HG03432 (cell line): ENCODE measurements around the gene OR2M3.
"Not testable (repeated sequence)": the region's sequence is repeated elsewhere in the genome, so short reads cannot be mapped to it uniquely, and the experiment has no call there.

ENCODE experiments used
- ATAC-seq: cut with Tn5 transposase; IDR thresholded peaks from one replicate; pipeline ENCODE4 v1.9.1; 2021; ENCODE audit warnings: mild to moderate bottlenecking, moderate library complexity; ENCODE audit not compliant: unreplicated experiment

The OR2M3 gene, protein sequence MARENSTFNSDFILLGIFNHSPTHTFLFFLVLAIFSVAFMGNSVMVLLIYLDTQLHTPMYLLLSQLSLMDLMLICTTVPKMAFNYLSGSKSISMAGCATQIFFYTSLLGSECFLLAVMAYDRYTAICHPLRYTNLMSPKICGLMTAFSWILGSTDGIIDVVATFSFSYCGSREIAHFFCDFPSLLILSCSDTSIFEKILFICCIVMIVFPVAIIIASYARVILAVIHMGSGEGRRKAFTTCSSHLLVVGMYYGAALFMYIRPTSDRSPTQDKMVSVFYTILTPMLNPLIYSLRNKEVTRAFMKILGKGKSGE

DNA sequence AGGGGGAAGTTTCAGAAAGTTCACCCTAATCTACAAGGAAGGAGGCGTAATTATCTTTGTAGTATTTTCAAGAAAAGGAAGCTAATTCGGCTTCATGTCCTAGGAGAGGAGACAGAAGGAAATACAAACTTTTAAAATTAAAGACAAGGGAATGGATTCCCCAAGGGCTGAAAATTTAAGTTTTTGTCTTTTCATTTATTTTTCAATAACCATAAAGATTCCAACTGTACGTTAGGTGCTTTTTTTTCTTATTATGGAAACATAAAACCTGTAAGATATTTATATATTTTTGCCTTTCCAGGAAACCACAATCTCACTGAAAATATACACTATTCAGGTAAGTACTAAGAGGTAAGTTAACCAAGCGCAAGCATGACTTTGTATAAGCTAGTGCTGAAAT, at the start of gene OR2M3:
Gene OR2M3, plus strand, starts transcription at position 301 of the 400 bp plus-strand sequence. CDS start 5,803 bp downstream, outside the sequence.
- no peak for ATAC-seq

DNA sequence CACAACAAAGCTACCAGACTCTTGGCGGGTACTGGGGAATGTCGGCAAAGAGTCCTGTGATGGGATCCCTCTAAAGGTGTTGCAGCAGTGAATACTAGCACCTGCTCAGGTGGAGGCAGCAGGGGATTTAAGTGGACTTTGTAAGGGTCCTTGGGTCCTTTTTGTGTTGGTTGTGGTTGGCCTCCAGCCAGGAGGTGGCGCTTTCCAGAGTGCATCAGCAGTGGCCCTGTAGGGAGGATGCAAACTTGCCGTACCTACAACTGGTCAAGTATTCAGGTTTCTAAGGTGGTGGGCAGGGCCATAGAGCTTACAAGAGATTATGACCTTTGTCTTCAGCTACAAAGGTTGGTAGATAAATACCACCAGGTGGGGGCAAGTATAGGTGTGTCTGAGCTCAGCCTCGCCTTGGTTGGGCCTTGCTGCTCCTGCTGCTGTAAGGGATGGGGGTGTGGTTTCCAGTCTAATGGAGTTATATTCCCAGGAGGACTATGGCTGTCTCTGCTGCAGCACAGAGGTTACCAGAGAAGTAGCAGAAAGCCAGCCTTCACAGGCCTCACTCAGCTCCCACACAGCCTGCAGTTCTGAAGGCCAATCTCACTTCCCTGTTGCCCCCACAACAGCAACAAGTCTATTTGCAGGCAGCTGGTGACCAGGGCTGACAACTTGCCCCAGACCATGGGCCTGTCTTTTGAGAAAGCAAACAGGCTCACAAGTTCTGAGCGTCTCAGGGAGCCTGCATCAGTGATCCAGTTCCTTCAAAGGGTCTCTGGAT, 44.8 kb upstream of the OR2M3 start:
- no peak for ATAC-seq

DNA sequence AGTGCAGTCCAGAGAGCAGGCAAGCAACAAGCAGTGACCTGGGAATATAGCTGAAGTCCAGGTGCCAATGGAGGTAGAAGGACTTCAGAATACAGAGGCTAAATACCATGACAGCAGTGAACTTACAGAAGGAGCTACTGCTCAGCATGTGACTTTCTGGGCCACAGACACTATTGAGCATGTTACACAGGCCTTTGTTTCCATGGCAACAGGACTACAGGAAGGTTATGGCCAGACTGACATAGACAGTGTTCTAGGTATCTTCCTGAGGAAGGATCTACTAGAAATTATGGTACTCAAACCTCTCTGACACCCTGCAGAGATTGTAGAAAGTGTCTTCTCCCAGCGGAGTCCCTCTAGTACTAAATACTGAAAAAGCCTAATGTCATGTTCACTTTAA, 41.1 kb upstream of the OR2M3 start:
- ATAC-seq: no peak

DNA sequence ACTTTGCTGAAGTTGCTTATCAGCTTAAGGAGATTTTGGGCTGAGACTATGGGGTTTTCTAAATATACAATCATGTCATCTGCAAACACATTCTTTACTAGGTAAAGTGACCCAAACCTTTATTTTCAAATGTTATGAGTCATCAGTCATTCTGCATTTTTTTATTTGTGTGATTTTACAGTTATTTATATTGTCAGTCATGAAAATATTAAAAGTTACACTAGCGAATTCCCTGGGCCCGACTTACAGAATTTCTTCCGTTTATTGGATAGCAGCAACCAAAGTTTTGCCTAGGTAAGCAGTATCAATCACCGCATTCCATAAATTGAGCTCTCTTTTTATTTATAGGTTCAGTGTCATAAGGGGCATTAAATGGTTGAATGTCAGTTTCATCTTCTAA, 38.3 kb upstream of the OR2M3 start:
- no peak for ATAC-seq

DNA sequence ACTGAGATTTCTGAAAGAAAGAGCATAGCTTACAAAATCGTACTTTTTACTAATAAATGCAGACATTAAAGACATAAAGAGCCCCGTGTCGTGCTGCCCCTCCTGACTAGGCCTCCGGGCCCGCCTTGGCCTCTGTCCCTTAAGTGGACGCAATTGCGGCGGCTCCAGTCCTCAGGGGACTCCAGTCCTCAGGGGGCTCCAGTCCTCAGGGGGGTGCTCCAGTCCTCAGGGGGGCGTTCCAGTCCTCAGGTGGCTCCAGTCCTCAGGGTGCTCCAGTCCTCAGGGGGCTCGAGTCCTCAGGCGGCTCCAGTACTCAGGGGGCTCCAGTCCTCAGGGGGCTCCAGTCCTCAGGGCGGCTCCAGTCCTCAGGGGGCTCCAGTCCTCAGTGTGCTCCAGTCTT, 33.0 kb upstream of the OR2M3 start:
- no peak for ATAC-seq

DNA sequence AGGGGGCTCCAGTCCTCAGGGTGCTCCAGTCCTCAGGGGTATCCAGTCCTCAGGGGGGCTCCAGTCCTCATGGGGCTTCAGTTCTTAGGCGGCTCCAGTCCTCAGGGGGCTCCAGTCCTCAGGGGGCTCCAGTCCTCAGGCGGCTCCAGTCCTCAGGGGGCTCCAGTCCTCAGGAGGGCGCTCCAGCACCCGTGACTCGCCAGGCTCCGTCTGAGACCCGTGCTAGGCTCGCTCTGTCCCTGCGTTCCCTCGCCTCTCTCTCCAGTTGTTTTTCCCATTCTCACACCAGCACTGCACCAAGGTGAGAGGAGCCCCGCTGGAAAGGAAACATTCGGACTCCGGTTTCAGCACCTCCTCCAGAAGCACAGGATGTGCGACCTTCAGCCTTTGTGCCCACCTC, 31.9 kb upstream of the OR2M3 start:
- ATAC-seq: no peak

DNA sequence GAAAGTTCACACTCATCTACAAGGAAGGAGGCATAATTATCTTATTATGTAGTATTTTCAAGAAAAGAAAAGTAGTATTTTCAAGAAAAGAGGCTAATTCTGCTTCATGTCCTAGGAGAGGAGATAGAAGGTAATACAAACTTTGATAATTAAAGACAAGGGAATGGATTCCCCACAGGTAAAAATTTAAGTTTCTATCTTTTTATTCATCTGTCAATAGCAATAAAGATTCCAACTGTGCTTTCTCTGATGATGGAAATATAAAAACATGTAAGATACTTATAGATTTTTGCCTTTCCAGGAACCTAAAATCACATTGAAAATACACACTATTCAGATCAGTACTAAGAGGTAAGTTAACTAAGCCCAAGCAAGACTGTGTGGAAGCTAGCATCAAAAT, 22.5 kb upstream of the OR2M3 start, which contains the start of gene OR2M2:
Gene OR2M2, plus strand, starts transcription at position 301 of the 400 bp plus-strand sequence. CDS start 5,165 bp downstream, outside the sequence.
- no peak for ATAC-seq

DNA sequence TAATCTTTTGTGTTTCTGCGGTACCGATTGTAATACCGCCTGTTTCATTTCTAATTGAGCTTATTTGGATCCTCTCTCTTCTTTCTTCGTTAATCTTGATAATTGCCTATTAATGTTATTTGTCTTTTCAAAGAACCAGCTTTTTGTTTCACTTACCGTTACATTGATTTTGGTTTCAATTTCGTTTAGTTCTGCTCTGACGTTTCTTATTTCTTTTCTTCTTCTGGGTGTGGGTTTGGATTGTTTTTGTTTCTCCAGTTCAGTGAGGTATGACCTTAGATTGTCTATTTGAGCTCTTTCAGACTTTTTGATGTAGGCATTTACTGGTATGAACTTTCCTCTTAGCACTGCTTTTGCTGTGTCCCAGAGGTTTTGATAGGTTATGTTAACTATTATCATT, 13.1 kb upstream of the OR2M3 start:
- ATAC-seq: no peak

DNA sequence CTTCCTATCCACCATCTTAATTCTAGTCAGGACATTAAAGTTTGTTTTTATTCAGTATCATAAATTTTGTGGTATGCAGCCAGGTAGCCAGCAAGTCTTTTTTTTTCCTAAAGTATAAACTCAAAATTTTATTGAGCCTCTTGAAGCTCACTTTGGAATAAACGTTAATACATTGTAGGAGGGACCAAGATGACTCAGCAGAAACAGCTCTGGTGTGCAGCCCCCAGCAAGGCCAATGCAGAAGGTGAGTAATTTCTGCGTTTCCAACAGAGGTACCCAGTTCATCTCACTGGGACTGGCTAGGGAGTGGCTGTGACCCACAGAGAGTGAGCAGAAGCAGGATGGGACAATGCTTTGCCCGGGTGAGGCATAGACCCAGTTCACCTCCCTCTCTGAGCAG, 9.7 kb upstream of the OR2M3 start:
- ATAC-seq: no peak

DNA sequence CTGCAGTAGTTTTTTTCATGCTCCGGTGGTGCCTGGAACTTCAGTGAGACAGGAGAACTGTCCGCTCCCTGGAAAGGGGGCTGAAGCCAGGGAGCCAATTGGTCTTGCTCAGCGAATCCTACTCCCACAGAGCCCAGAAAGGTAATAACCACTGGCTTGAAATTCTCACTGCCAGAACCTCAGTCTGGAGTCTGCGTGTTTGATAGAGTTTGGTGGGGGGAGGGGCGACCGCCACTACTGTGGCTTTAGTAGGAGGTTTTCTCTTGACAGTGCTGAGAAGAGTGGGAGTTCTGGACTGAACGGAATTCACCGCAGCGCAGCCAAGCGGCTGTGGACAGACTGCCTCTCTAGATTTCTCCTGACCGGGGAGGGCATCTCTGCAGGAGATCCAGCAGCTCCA, 8.0 kb upstream of the OR2M3 start:
- no peak for ATAC-seq

DNA sequence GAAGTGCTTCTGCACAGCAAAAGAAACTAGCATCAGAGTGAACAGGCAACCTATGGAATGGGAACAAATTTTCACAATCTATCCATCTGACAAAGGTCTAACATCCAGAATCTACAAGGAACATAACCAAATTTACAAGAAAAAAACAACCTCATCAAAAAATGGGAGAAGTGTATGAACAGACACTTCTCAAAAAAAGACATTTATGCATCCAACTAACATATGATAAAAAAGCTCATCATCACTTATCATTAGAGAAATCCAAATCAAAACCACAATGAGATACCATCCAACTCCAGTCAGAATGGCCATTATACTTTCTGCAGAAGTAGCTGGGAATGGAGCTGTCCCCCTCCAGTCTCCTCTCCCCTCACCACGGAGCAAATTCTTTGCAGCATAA, 2.9 kb upstream of the OR2M3 start:
- no peak for ATAC-seq

DNA sequence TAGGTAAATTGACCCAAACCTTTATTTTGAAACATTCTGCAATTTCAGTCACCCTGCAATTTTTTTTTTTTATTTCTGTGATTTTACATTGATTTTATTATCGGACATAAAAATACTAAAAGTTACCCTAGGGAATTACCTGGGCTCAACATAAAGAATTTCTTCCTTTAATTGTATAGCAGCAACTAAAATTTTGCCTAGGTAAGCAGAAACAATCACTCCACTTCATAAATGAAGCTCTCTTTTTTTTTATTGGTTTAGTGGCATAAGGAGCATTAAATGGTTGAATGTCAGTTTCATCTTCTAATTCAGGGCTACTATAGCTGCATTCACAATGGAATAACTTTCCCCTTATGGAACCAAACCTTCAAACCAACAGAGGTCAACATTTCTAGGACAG, 18.8 kb downstream of the OR2M3 start:
- ATAC-seq: no peak

DNA sequence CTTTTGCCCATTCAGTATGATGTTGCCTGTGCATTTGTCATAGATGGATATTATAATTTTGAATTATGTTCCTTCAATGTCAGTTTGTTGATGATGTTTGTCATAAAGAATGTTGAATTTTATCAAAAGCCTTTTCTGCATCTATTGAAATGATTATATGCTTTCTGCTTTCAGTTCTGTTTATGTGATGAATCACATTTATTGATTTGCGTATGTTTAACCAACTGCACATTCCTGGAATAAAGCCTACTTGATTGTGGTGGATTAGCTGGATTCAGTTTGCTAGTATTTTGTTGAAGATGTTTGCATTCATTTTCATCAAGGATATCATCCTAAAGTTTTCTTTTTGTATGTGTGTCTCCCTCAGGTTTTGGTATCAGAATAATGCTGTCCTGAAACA, 28.5 kb downstream of the OR2M3 start:
- no peak for ATAC-seq

DNA sequence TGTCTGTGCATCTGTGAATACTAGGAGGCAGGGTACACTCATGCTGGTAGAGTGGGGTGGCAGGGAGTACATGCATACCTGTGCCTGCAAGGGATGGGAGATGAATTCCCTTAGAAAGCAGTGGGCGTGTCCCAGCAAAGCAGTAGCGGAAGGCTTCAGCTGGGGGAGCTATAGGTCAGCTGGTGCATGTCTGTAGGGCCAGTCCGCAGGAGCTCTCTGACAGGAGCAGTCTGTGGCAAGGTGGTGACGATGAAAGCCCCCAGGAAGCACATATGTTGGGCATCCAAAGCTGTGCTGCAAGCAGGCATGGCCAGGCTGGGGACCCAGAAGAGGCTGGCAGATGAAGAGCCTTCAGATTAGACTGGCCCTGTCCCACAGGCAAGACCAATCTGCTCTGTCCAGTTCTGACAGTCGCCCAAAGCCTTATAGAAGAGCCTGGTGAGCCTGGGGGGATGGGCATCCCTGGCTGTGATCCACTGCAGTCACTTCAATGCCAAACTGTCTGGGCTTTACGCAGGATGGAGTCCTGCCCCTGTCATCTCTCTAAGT, 32.4 kb downstream of the OR2M3 start:
- ATAC-seq: no peak

DNA sequence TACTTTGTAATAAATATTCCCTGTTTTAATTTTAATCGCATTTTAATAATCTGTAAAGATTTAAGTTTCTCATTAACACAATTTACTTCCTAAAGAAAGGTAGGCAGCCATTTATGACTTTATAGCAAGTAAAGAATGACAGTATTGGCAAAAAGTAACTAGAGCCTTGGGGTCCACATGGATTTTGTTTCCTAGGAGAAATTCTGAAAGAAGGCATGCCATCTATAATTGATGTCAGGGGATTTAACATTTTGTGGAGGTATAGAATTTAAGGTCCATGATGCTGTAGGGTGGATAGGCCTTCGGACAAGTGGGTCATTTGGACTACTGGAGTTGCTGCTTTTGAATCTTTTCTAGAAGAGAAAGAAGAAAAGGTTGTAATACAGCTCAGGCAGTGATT, 34.1 kb downstream of the OR2M3 start, which contains the start of gene OR2M4:
Gene OR2M4, plus strand, starts transcription at position 301 of the 400 bp plus-strand sequence. CDS start 7,512 bp downstream, outside the sequence.
- no peak for ATAC-seq

DNA sequence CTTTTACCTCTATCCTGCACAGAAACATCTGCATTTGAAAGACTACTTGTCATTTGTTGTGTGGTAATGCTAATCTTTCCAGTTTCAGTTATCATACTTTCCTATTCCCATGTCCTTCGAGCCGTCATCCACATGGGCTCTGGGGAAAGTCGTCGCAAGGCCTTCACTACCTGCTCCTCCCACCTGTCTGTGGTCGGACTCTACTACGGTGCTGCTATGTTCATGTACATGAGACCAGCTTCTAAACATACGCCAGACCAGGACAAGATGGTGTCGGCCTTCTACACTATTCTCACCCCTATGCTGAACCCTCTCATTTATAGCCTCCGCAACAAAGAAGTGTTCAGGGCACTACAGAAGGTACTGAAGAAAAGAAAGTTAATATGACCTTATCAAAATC, 42.4 kb downstream of the OR2M3 start:
- ATAC-seq: no peak

DNA sequence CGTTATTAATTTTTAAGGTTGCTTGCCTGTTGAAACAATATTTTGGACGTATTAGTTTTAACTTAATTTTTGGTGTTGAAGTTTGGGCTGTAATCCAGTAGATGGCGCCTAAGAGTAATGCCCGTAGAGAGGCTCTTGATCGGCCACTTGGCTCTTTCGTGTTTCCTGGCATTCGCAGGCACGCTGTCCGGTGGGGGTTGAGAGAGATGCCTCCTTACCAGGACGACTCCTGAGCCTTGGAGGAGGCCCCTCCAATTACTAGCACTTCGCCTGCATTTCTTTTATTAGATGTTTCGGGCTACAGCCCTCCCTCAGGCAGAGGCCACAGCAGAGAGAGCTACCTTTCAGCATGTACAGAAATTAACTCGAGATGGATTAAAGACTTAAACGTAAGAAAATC, 46.1 kb downstream of the OR2M3 start:
- ATAC-seq: peak; percentile 90

DNA sequence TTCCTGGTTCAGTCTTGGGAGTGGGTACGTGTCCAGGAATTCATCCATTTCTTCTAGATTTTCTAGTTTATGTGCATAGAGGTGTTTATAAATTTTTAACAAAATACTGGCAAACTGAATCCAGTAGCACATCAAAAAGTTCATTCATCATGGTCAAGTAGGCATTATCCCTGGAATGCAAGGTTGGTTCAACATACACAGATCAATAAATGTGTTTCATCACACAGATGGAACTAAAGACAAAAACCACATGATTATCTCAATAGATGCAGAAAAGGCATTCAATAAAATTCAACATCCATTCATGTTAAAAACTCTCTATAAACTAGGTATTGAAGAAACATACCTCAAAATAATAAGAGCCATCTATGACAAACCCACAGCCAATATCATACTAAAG, 62.2 kb downstream of the OR2M3 start:
- not testable (repeated sequence) for ATAC-seq
